Right ventricle myocardium superior (tissue), 1 donor: ENCODE data around the gene ACSS3. TPM values are rescaled to one million over a fixed set of nuclear protein-coding genes. Genes with fewer than 3 reads are reported as not detected.
"Not testable (repeated sequence)": the region's sequence is repeated elsewhere in the genome, so short reads cannot be mapped to it uniquely, and the experiment has no call there.

Experiments
- ATAC-seq: fragments of 200-7000 bp; cut with Tn5 transposase; one replicate; pipeline ENCODE4 v1.9.1; 2020; ENCODE audit warnings: mild to moderate bottlenecking; ENCODE audit not compliant: poor library complexity
- DNase-seq: peaks from one replicate; pipeline ENCODE4 v3.0.0-alpha.2; 2020
- intact Hi-C: fragments of 100-400 bp; cut with DNase I; formaldehyde crosslinking; loops from one replicate; pipeline ENCODE4 v1.11.2; 2022
- total RNA-seq: library from RNA; stranded (reverse); fragmentation: NEBNext Ultra II Directional; extraction: Animal tissue kit (Norgen Biotek cat#: 25700); gene quantifications from one replicate; pipeline ENCODE4 v1.2.1, GENCODE V29; 2021
- donor health status: DM: no; HTN: yes; CAD: no; lungs with severe emphysema.

The ACSS3 gene
- total RNA-seq, 1 donor from 2014 or later: 25.8 TPM

GRCh38 chr12:81208187-81208911, 130.5 kb downstream of the ACSS3 start:
- intact Hi-C loops: no loop called here
- ATAC-seq (no peak), DNase-seq (no peak)

GRCh38 chr12:81209012-81209411, 131.1 kb downstream of the ACSS3 start:
- intact Hi-C loops: no loop called here
- ATAC-seq (peak; percentile 74), DNase-seq (no peak)

- intact Hi-C loops, DNase-seq: not testable (repeated sequence)
- ATAC-seq: peak; percentile 81
These were observed 131.9 kb downstream of the ACSS3 start for GRCh38 chr12:81209772-81210225.

- intact Hi-C loops: no loop called here
- ATAC-seq: no peak
- DNase-seq: no peak
These were observed 133.4 kb downstream of the ACSS3 start for GRCh38 chr12:81211306-81211705.

- intact Hi-C loops: no loop called here
- DNase-seq (no peak), ATAC-seq (no peak)
These were observed 135.3 kb downstream of the ACSS3 start for GRCh38 chr12:81212996-81213696.

- DNase-seq: no peak
- ATAC-seq: no peak
- intact Hi-C loops: no loop called here
These were observed 138.9 kb downstream of the ACSS3 start for GRCh38 chr12:81216739-81217138.

GRCh38 chr12:81221681-81222080, 143.8 kb downstream of the ACSS3 start:
- intact Hi-C loops: no loop called here
- DNase-seq (no peak), ATAC-seq (no peak)

GRCh38 chr12:81222846-81223592, 145.1 kb downstream of the ACSS3 start:
- DNase-seq (no peak), ATAC-seq (no peak)
- intact Hi-C loops: no loop called here

GRCh38 chr12:81224626-81225025, 146.7 kb downstream of the ACSS3 start:
- ATAC-seq: no peak
- DNase-seq: no peak
- intact Hi-C loops: no loop called here

- ATAC-seq: no peak
- DNase-seq: no peak
- intact Hi-C loops: no loop called here
These were observed 151.9 kb downstream of the ACSS3 start for GRCh38 chr12:81229759-81230158.

GRCh38 chr12:81231574-81232368, 153.9 kb downstream of the ACSS3 start:
- no peak for DNase-seq
- intact Hi-C loops: no loop called here
- peak; percentile 68 for ATAC-seq

GRCh38 chr12:81245458-81245857, 167.6 kb downstream of the ACSS3 start:
- intact Hi-C loops: no loop called here
- DNase-seq: no peak
- ATAC-seq: no peak

- intact Hi-C loops: no loop called here
- DNase-seq: no peak
- ATAC-seq: no peak
These were observed 168.2 kb downstream of the ACSS3 start for GRCh38 chr12:81245907-81246570.

- intact Hi-C loops: no loop called here
- DNase-seq (no peak), ATAC-seq (no peak)
These were observed 172.1 kb downstream of the ACSS3 start for GRCh38 chr12:81249976-81250375.

- ATAC-seq (no peak), DNase-seq (no peak)
- intact Hi-C loops: no loop called here
These were observed 174.3 kb downstream of the ACSS3 start for GRCh38 chr12:81252228-81252627.

- intact Hi-C loops: no loop called here
- no peak for ATAC-seq
These were observed 175.5 kb downstream of the ACSS3 start for GRCh38 chr12:81253360-81253759.

GRCh38 chr12:81255456-81255855, 177.6 kb downstream of the ACSS3 start:
- ATAC-seq (no peak), DNase-seq (no peak)
- intact Hi-C loops: no loop called here

More at GRCh38 chr12:81253360-81253759, 175.5 kb downstream of the ACSS3 start:
- DNase-seq: no peak

- DNase-seq (no peak), ATAC-seq (no peak)
- intact Hi-C loops: no loop called here
These were observed 178.1 kb downstream of the ACSS3 start for GRCh38 chr12:81255947-81256346.
